Uterus (tissue), 2 donors: Measurements from ENCODE around the gene CBFA2T3.

Experiments
- POLR2A ChIP-seq, 2 donors: fragments of 450-650 bp; IDR thresholded peaks; one replicate each; pipeline ENCODE4 v1.6.1; 2016; ENCODE audit warnings: antibody characterized with exemption in 2 of 2, mild to moderate bottlenecking in 1 of 2, moderate library complexity in 1 of 2
- TF ChIP-seq, protein P1 (sequence below), 4 experiments: fragments of 200-600 bp in 2 of 4; fragments of 450-650 bp in 2 of 4; sonication (generic) in 2 of 4; IDR thresholded peaks; one replicate each; pipeline ENCODE4 v1.5.1; 2016 to 2019; ENCODE audit warnings: antibody characterized with exemption in 4 of 4, mild to moderate bottlenecking in 2 of 4, moderate library complexity in 1 of 4

DNA sequence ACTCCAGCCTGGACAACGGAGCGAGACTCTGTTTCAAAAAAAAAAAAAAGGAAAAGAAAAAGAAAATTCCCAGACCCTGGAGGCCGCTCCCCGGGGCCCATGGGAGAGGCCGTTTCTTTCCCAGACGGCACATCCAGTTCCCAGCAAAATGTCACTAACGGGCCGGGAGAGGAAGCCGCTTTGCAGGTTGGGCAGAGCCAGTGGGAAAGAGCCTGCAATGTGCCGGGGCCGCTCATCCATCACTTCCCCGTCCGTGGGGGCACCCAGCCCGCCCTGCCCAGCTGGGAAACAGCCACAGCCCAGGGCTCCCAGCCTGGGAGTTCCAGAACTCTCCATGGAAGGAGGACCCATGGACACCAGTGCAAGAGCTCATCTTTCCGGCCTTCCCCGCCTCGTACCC lies 68.7 kb downstream of the CBFA2T3 start:
- TF ChIP-seq, protein P1, sequence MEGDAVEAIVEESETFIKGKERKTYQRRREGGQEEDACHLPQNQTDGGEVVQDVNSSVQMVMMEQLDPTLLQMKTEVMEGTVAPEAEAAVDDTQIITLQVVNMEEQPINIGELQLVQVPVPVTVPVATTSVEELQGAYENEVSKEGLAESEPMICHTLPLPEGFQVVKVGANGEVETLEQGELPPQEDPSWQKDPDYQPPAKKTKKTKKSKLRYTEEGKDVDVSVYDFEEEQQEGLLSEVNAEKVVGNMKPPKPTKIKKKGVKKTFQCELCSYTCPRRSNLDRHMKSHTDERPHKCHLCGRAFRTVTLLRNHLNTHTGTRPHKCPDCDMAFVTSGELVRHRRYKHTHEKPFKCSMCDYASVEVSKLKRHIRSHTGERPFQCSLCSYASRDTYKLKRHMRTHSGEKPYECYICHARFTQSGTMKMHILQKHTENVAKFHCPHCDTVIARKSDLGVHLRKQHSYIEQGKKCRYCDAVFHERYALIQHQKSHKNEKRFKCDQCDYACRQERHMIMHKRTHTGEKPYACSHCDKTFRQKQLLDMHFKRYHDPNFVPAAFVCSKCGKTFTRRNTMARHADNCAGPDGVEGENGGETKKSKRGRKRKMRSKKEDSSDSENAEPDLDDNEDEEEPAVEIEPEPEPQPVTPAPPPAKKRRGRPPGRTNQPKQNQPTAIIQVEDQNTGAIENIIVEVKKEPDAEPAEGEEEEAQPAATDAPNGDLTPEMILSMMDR (IDR thresholded peaks at IDR 0.05), result no peak
- TF ChIP-seq POLR2A (IDR thresholded peaks at IDR 0.05), result no peak
